GM12874 (cell line): Measurements from ENCODE around the gene ZFYVE1.

Experiments used
- TF ChIP-seq, protein P1 (sequence below): IDR thresholded peaks from 2 replicates; pipeline ENCODE4 v1.5.1; 2011; ENCODE audit warnings: low read depth, mild to moderate bottlenecking, control low read depth, low read length, moderate library complexity; ENCODE audit not compliant: insufficient read depth

ZFYVE1 gene, protein sequence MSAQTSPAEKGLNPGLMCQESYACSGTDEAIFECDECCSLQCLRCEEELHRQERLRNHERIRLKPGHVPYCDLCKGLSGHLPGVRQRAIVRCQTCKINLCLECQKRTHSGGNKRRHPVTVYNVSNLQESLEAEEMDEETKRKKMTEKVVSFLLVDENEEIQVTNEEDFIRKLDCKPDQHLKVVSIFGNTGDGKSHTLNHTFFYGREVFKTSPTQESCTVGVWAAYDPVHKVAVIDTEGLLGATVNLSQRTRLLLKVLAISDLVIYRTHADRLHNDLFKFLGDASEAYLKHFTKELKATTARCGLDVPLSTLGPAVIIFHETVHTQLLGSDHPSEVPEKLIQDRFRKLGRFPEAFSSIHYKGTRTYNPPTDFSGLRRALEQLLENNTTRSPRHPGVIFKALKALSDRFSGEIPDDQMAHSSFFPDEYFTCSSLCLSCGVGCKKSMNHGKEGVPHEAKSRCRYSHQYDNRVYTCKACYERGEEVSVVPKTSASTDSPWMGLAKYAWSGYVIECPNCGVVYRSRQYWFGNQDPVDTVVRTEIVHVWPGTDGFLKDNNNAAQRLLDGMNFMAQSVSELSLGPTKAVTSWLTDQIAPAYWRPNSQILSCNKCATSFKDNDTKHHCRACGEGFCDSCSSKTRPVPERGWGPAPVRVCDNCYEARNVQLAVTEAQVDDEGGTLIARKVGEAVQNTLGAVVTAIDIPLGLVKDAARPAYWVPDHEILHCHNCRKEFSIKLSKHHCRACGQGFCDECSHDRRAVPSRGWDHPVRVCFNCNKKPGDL

DNA sequence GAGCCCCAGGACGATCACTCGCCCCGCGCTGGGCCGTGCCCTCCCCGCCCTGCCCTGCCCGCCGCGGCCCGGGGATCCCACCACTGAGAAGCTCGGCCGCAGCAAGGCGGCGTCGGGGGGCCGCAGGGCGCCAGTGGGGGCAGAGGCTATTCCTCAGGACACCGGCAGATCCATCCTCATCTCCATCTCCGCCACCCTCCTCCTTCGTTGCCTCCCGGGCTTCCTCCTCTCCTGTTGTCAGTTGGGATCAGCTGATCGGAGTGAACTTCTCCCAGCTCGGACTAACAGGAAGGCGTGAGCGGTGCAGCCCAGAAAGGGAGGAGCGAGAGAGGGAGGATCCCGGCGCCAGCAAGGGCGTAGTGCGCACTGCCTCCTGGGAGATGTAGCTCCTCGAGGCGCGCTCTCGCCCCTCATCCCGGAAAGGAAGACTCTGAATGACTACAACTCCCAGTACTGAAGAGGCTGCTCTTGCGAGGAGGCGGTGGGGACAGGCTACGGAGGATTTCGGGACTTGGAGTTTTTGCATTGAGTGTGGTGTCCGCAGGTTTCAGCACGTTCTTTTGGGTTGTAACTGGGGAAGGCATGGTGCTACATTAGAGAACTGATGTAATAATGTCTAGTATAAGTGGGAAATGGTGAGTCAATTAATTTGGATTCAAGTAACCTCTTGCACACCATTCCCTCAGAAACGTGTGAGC is at the start of gene ZFYVE1:
TSS of gene ZFYVE1 (minus strand) at position 262 of the 698 bp plus-strand sequence. CDS start 2,598 bp downstream, outside the sequence.
- TF ChIP-seq, protein P1, sequence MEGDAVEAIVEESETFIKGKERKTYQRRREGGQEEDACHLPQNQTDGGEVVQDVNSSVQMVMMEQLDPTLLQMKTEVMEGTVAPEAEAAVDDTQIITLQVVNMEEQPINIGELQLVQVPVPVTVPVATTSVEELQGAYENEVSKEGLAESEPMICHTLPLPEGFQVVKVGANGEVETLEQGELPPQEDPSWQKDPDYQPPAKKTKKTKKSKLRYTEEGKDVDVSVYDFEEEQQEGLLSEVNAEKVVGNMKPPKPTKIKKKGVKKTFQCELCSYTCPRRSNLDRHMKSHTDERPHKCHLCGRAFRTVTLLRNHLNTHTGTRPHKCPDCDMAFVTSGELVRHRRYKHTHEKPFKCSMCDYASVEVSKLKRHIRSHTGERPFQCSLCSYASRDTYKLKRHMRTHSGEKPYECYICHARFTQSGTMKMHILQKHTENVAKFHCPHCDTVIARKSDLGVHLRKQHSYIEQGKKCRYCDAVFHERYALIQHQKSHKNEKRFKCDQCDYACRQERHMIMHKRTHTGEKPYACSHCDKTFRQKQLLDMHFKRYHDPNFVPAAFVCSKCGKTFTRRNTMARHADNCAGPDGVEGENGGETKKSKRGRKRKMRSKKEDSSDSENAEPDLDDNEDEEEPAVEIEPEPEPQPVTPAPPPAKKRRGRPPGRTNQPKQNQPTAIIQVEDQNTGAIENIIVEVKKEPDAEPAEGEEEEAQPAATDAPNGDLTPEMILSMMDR = no peak

DNA sequence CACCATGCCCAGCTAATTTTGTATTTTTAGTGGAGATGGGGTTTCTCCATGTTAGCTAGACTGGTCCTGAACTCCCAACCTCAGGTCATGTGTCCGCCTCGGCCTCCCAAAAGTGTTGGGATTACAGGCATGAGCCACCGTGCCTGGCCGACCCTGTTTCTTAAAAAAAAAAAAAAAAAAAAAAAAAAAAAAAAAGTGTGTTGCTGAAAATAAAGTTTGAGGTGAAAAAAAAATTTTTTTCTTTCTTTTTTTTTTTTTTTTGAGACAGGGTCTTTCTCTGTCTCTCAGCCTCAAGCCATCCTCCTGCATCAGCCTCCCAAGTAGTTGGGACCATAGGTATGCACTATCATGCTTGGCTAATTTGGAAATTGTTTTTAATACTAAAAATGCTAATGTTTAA is 42.7 kb upstream of the ZFYVE1 start:
- TF ChIP-seq, protein P1 = no peak

DNA sequence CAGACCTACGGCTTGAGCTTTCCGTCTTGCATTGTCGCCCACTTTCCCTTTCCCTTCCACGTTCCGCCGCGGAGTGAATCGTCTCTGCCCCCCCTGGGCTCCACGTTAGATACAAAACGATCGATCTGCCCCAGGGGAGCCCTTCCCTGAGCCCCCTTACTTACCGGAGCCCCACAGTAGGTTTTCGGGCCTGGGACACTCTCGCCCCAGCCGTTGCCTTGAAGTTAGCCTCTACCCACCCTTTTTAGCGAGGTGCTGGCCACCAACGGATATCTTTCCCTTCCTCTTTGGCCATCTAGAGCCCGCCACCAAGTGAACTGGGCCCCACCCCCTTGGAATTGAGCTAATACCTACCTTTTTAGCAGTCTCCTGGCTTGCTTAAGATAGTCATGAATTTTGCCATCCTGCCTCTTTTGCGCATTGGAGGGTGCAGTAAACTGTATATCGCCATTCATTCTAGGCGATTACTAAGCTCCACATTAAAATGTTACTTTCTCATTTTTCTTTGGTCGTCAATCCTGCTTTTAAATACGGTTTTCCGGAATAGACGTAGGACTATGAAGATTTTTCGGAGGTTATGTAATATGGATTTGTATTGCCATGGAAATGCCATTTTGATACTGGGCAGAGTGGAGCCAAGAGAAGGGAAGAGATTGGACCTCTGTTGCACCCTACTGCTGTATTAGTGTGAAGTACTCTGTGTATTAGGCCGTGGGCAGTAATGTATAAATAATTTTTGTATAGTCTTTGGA is 32.2 kb upstream of the ZFYVE1 start:
- TF ChIP-seq, protein P1 = no peak

DNA sequence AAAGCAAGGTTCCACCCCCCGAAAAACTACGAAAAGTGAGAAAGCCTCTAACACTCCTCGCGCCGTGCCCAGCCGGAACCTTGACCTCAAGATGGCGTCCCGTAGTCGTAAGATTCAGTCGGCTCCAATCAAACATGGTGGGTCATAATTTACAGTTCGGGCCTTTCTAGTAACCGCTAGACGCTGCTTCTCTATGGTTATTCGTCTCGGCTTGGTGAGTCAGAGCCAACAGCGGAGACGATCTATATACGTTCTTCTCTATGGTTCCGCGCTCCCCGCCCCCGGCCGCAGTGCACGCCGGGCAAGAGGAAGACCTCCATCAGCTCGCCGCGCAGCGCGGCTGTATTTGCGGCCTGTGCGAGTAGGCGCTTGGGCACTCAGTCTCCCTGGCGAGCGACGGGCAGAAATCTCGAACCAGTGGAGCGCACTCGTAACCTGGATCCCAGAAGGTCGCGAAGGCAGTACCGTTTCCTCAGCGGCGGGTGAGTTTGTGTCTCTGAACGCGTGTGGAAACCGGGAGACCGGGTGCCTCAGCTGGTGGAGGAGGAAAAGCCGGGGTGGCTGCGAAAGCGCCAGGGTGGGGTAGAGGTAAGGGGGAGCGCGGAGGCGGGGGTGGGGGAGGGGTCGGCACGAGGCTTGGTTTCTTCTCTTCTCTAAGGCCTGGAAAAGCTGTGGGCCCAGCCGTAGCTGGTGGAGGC is 31.5 kb upstream of the ZFYVE1 start, which contains the start of gene RBM25:
TSS of gene RBM25 (plus strand) at position 311 of the 698 bp plus-strand sequence. CDS start 13,108 bp downstream, outside the sequence.
- TF ChIP-seq, protein P1 = no peak

DNA sequence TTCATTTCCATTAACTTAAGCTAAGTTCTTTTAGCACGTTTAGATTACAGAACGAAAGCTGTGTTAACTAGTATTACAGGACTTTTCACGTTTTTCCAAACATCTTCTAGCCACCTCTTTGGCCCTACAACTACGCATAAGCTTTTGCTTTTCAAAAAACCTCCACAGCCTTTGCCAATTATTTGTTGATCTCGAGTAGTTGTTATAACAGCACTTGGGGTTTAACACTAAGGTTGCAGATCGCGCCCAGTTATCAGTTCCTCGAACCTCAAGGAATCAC is 31.0 kb upstream of the ZFYVE1 start:
- TF ChIP-seq, protein P1 = no peak

DNA sequence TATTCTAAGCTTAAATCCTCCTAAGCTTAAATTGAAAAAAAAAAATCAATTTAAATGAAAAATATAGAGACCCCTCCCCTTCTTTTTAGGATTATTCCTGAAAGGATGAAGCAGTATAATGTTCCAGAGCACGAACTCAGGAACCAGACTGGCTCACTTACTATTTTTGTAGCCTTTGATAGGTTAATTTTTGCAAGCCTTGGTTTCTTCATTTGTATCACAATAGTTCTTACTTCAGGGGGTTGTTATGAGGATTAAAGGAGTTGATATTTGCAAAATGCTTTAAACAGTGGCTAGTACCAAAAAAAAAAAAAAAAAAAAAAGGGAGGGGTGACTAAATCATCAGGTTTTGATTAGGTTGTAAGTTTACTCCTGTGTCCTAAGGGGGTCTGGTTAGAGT is 28.3 kb upstream of the ZFYVE1 start:
- TF ChIP-seq, protein P1 = no peak
